Measurements from ENCODE around the gene CD163L1. TPM values are rescaled to one million over a fixed set of nuclear protein-coding genes. Genes with fewer than 3 reads are reported as not detected.
A peak's percentile ranks its signal among the peaks of the same experiment; 100 is the strongest.
"Not testable (repeated sequence)": the region's sequence is repeated elsewhere in the genome, so short reads cannot be mapped to it uniquely, and the experiment has no call there.

The CD163L1 gene
- polyA plus RNA-seq, 3 donors = 1.0 to 1.2 (median 1.1) TPM

GRCh38 chr12:7439579-7440505 lies 4.1 kb downstream of the CD163L1 start:
- WGBS (ENCODE audit: insufficient coverage) = 27% methylated on average over 72 of the region's 84 CpGs

GRCh38 chr12:7438291-7438995 lies 5.5 kb downstream of the CD163L1 start:
- H4K20me1 ChIP-seq (ENCODE audit: insufficient read depth, low read length); H3K4me3 ChIP-seq (replicated peaks in 1 of 3; ENCODE audit: low read depth in 2 of 3, low read length in 3 of 3); H3K4me1 ChIP-seq (ENCODE audit: control insufficient read depth in 1 of 2, insufficient read depth in 2 of 2, low read length in 2 of 2); H2AFZ ChIP-seq (ENCODE audit: insufficient read depth, low read depth, low read length, poor library complexity, severe bottlenecking); H3K4me2 ChIP-seq (replicated peaks; ENCODE audit: extremely low read depth, low read length, poor library complexity, severe bottlenecking); intact Hi-C loops (cut with micrococcal nuclease); H3K79me2 ChIP-seq (ENCODE audit: insufficient read depth, low read length); H3K27ac ChIP-seq (ENCODE audit: low read depth in 1 of 2, low read length in 2 of 2); H3K9ac ChIP-seq (ENCODE audit: insufficient read depth, low read length, poor library complexity, severe bottlenecking); H3K9me3 ChIP-seq (replicated peaks in 1 of 2; ENCODE audit: control insufficient read depth in 1 of 2, insufficient read depth in 1 of 2, low read length in 2 of 2); H3K36me3 Mint-ChIP-seq; DNase-seq; H3K36me3 ChIP-seq (replicated peaks in 1 of 2; ENCODE audit: control insufficient read depth in 1 of 2, insufficient read depth in 2 of 2, low read length in 2 of 2): not testable (repeated sequence)
- Mint-ChIP-seq H3K4me3 (peak overlapping the region in 1 of 2 donors; percentile 92), H3K4me1 (peaks cover 14% of the 10 kb centered on the region), H3K27ac (peak overlapping the region in 1 of 7 donors; percentile 39), H3K9me3 (peaks cover 5 to 11% (median 8%) of the 10 kb centered on the region in 7 donors), H3K27me3 (ENCODE audit: low read depth in 3 of 3) (peaks cover 18 to 31% (median 29%) of the 10 kb centered on the region in 3 donors)
- H3K27me3 ChIP-seq (ENCODE audit: control insufficient read depth in 2 of 2, insufficient read depth in 2 of 2, low read length in 2 of 2) = peaks cover 10 to 28% of the 10 kb centered on the region in 2 donors
- 75% methylated on average over 7 of the region's 8 CpGs for WGBS (ENCODE audit: insufficient coverage)

More at GRCh38 chr12:7439579-7440505, 4.1 kb downstream of the CD163L1 start:
- peak; percentile 13 to 52 (median 37) for DNase-seq
- Histone ChIP-seq H4K20me1 (ENCODE audit: insufficient read depth, low read length) (no peaks in the 10 kb centered on the region), H3K4me2 (replicated peaks; ENCODE audit: extremely low read depth, low read length, poor library complexity, severe bottlenecking) (peak overlapping the region; percentile 39), H3K4me3 (replicated peaks in 1 of 3; ENCODE audit: low read depth in 2 of 3, low read length in 3 of 3) (peak overlapping the region in 2 of 3 experiments; percentile 24 to 46), H3K27ac (ENCODE audit: low read depth in 1 of 2, low read length in 2 of 2) (no peak overlapping the region), H3K9ac (ENCODE audit: insufficient read depth, low read length, poor library complexity, severe bottlenecking) (no peak overlapping the region), H3K36me3 (replicated peaks in 1 of 2; ENCODE audit: control insufficient read depth in 1 of 2, insufficient read depth in 2 of 2, low read length in 2 of 2) (no peaks in the 10 kb centered on the region), H3K27me3 (ENCODE audit: control insufficient read depth in 2 of 2, insufficient read depth in 2 of 2, low read length in 2 of 2) (peaks cover 10 to 28% of the 10 kb centered on the region in 2 donors), H3K4me1 (ENCODE audit: control insufficient read depth in 1 of 2, insufficient read depth in 2 of 2, low read length in 2 of 2) (peaks cover 13 to 14% of the 10 kb centered on the region in 2 donors), H2AFZ (ENCODE audit: insufficient read depth, low read depth, low read length, poor library complexity, severe bottlenecking) (peak overlapping the region; percentile 50), H3K9me3 (replicated peaks in 1 of 2; ENCODE audit: control insufficient read depth in 1 of 2, insufficient read depth in 1 of 2, low read length in 2 of 2) (no peaks in the 10 kb centered on the region), H3K79me2 (ENCODE audit: insufficient read depth, low read length) (no peaks in the 10 kb centered on the region)
- Mint-ChIP-seq H3K36me3 (peaks cover 0 to 2% of the 10 kb centered on the region in 2 donors), H3K9me3 (peaks cover 5 to 11% (median 8%) of the 10 kb centered on the region in 7 donors), H3K4me1 (peaks cover 25% of the 10 kb centered on the region), H3K27ac (peak overlapping the region in 3 of 7 donors; percentile 65 to 80 (median 71)), H3K27me3 (ENCODE audit: low read depth in 3 of 3) (peaks cover 18 to 31% (median 29%) of the 10 kb centered on the region in 3 donors), H3K4me3 (peak overlapping the region; percentile 80 to 92)
- peak; percentile 19 for TF ChIP-seq CTCF (IDR thresholded peaks at IDR 0.05)
- intact Hi-C loops (cut with micrococcal nuclease) = no loop called here

- H3K79me2 ChIP-seq (ENCODE audit: insufficient read depth, low read length); H3K4me1 ChIP-seq (ENCODE audit: control insufficient read depth in 1 of 2, insufficient read depth in 2 of 2, low read length in 2 of 2); H2AFZ ChIP-seq (ENCODE audit: insufficient read depth, low read depth, low read length, poor library complexity, severe bottlenecking); H3K4me2 ChIP-seq (replicated peaks; ENCODE audit: extremely low read depth, low read length, poor library complexity, severe bottlenecking); H3K36me3 Mint-ChIP-seq; H3K4me3 Mint-ChIP-seq; intact Hi-C loops (cut with micrococcal nuclease); H3K9ac ChIP-seq (ENCODE audit: insufficient read depth, low read length, poor library complexity, severe bottlenecking); H3K4me3 ChIP-seq (replicated peaks in 1 of 3; ENCODE audit: low read depth in 2 of 3, low read length in 3 of 3); H3K9me3 ChIP-seq (replicated peaks in 1 of 2; ENCODE audit: control insufficient read depth in 1 of 2, insufficient read depth in 1 of 2, low read length in 2 of 2); DNase-seq; H3K27ac Mint-ChIP-seq; H3K27ac ChIP-seq (ENCODE audit: low read depth in 1 of 2, low read length in 2 of 2); H3K36me3 ChIP-seq (replicated peaks in 1 of 2; ENCODE audit: control insufficient read depth in 1 of 2, insufficient read depth in 2 of 2, low read length in 2 of 2); H4K20me1 ChIP-seq (ENCODE audit: insufficient read depth, low read length): not testable (repeated sequence)
- H3K27me3 ChIP-seq (ENCODE audit: control insufficient read depth in 2 of 2, insufficient read depth in 2 of 2, low read length in 2 of 2) = peaks cover 10 to 28% of the 10 kb centered on the region in 2 donors
- H3K9me3 Mint-ChIP-seq = peaks cover 5 to 11% (median 8%) of the 10 kb centered on the region in 7 donors
- peaks cover 18 to 31% (median 29%) of the 10 kb centered on the region in 3 donors for H3K27me3 Mint-ChIP-seq (ENCODE audit: low read depth in 3 of 3)
- peaks cover 14% of the 10 kb centered on the region for H3K4me1 Mint-ChIP-seq
- 100% methylated on average over 2 of the region's 3 CpGs for WGBS (ENCODE audit: insufficient coverage)
Measured at GRCh38 chr12:7437494-7437893, 6.5 kb downstream of the CD163L1 start.

All from CD14-positive monocyte (primary cell).